Measurements from ENCODE around the gene PTAFR.

DNA sequence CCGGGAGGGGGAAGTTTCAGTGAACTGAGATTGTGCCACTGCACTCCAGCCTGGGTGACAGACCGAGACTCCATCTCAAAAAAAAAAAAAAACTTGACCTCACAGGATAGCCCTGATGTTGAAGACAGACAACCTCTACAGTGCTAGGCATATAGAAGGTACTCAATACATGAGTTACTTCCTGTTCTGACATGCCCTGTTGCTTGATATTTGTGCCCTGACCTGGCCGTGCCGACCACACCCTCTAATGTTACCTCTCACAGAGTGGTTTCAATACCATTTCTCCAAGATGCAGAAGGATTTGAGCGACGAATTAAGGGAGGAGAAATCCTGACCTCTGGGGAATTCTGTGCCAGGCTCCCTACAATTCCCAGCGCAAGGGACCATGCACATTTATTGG is 5.2 kb downstream of the PTAFR start:
- TF ChIP-seq, protein P1, sequence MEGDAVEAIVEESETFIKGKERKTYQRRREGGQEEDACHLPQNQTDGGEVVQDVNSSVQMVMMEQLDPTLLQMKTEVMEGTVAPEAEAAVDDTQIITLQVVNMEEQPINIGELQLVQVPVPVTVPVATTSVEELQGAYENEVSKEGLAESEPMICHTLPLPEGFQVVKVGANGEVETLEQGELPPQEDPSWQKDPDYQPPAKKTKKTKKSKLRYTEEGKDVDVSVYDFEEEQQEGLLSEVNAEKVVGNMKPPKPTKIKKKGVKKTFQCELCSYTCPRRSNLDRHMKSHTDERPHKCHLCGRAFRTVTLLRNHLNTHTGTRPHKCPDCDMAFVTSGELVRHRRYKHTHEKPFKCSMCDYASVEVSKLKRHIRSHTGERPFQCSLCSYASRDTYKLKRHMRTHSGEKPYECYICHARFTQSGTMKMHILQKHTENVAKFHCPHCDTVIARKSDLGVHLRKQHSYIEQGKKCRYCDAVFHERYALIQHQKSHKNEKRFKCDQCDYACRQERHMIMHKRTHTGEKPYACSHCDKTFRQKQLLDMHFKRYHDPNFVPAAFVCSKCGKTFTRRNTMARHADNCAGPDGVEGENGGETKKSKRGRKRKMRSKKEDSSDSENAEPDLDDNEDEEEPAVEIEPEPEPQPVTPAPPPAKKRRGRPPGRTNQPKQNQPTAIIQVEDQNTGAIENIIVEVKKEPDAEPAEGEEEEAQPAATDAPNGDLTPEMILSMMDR (IDR thresholded peaks at IDR 0.05; ENCODE audit: low read length), result no peak
- TF ChIP-seq EZH2 (IDR thresholded peaks at IDR 0.05; ENCODE audit: borderline replicate concordance, low read length), result no peak
